Tibial nerve (tissue), 4 donors: ENCODE measurements around the gene CAPN11. TPM values are rescaled to one million over a fixed set of nuclear protein-coding genes. Genes with fewer than 3 reads are reported as not detected.
A peak's percentile ranks its signal among the peaks of the same experiment; 100 is the strongest.

ENCODE experiments used
- DNase-seq, 2 donors: peaks; one replicate each; pipeline ENCODE4 v3.0.0-alpha.2; 2019; ENCODE audit warnings: low spot score in 2 of 2
- H3K27ac ChIP-seq, 4 donors: fragments of 200-600 bp; sonication (generic) in 3 of 4; one replicate each; pipeline ENCODE4 v1.5.1; 2017 to 2019; ENCODE audit warnings: mild to moderate bottlenecking in 1 of 4
- H3K27me3 ChIP-seq, 2 donors: fragments of 200-600 bp; sonication (generic) in 1 of 2; one replicate each; pipeline versions ENCODE4 v1.5.1 to v1.6.0; 2017 to 2019
- H3K36me3 ChIP-seq, 3 donors: fragments of 200-600 bp; sonication (generic); one replicate each; pipeline ENCODE4 v1.5.1; 2018 to 2019
- H3K4me1 ChIP-seq, 4 donors: fragments of 200-600 bp; sonication (generic) in 3 of 4; one replicate each; pipeline ENCODE4 v1.5.1; 2017 to 2019
- H3K4me3 ChIP-seq, 4 donors: fragments of 200-600 bp; sonication (generic) in 3 of 4; one replicate each; pipeline ENCODE4 v1.5.1; 2017 to 2019; ENCODE audit warnings: mild to moderate bottlenecking in 1 of 4, moderate library complexity in 1 of 4
- H3K9me3 ChIP-seq, 4 donors: fragments of 200-600 bp; sonication (generic) in 3 of 4; one replicate each; pipeline ENCODE4 v1.5.1; 2017 to 2019
- CTCF ChIP-seq, 5 experiments: fragments of 200-600 bp in 3 of 5; fragments of 450-650 bp in 2 of 5; sonication (generic) in 3 of 5; IDR thresholded peaks; one replicate each; pipeline ENCODE4 v1.5.1; 2016 to 2019; ENCODE audit warnings: antibody characterized with exemption in 5 of 5, mild to moderate bottlenecking in 3 of 5, moderate library complexity in 2 of 5
- EP300 ChIP-seq, 2 donors: sonication (generic); formaldehyde crosslinking; IDR thresholded peaks; one replicate each; pipeline ENCODE4 v1.6.1; 2017; ENCODE audit warnings: antibody characterized with exemption in 2 of 2, mild to moderate bottlenecking in 1 of 2
- POLR2A ChIP-seq, 2 donors: fragments of 450-650 bp; IDR thresholded peaks; one replicate each; pipeline ENCODE4 v1.6.1; 2017; ENCODE audit warnings: antibody characterized with exemption in 2 of 2, mild to moderate bottlenecking in 2 of 2, moderate library complexity in 2 of 2
- WGBS, 2 donors: methylation state at CpG; one replicate each; pipeline ENCODE4 v1.1.5; 2018; 5-methylcytosine and 5-hydroxymethylcytosine counted together
- total RNA-seq, 4 donors: library from RNA; depleted of rRNA; stranded (reverse); fragments of >200 nt; gene quantifications; one replicate each; pipeline ENCODE4 v1.1.0, GENCODE V29; 2016

CAPN11 gene
- total RNA-seq, 4 donors from 2014 or later = 0.21 to 6.5 (median 4.2) TPM

- no peak overlapping the region for H3K4me3 ChIP-seq
- TF ChIP-seq EP300 (IDR thresholded peaks at IDR 0.05) (no peak), CTCF (IDR thresholded peaks at IDR 0.05) (no peak), POLR2A (IDR thresholded peaks at IDR 0.05) (no peak)
- 91 to 97% methylated on average over 2 of the region's 2 CpGs for WGBS, 2 donors
- H3K27ac ChIP-seq = peak overlapping the region in 2 of 4 donors; percentile 49 to 76
- H3K4me1 ChIP-seq = peaks cover 3 to 75% (median 34%) of the 10 kb centered on the region in 4 donors
- no peaks in the 10 kb centered on the region for H3K9me3 ChIP-seq
- DNase-seq = no peak
- no peaks in the 10 kb centered on the region for H3K36me3 ChIP-seq
- no peaks in the 10 kb centered on the region for H3K27me3 ChIP-seq
Measured at GRCh38 chr6:44123544-44123943, 35.1 kb upstream of the CAPN11 start.

DNA sequence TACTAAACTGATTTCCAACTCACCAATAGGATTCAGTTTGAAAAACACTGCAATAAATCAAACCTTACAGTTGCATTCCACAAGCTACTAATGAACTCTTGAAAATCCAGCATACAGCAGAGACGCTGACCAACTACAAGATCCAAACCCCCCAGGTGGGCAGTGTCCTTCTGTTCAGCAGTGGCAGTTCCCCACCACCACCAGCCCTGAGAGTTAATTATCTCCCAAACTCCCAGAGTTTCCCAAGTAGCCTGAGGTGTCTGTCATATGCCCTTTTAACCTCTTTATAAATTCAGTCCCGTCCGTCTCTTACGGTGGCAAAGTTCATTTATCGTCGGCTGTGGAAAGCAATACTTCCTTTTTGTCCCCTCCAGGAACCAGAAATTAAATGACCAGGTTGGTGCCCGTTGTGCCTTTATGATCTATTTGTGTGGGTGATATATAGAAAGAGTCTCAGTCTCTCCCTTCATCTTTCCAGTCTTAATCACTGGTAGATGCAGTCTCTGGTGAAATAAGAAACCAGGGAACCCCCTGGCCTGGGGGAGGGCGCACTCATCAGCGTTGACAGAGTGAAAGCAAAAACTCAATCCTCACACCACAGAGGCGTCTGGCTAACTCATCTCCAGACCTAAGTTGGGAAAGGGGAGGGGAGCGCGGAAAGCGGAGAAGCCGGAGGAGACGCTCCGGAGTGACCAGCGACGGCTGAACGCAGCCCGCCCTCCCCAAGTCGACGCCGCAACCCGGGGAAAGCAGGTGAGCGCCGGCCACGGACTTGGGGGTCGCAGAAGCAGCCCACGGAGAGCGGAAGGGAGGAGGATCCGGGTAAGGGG is 32.1 kb upstream of the CAPN11 start:
- no peaks in the 10 kb centered on the region for H3K9me3 ChIP-seq

GRCh38 chr6:44127186-44128019 is 31.2 kb upstream of the CAPN11 start, which contains the start of the genes MRPL14 and TMEM63B:
TSS of gene MRPL14 (minus strand) at chr6:44127452. CDS start at chr6:44116611, 10,841 bp downstream.
TSS of gene TMEM63B (plus strand) at chr6:44127554. CDS start at chr6:44134585, 7,031 bp downstream.
- DNase-seq = peak; percentile 66 to 76
- peak in 1 of 2 donors; percentile 89 for TF ChIP-seq EP300 (IDR thresholded peaks at IDR 0.05)
- TF ChIP-seq POLR2A (IDR thresholded peaks at IDR 0.05) = peak; percentile 81 to 82
- TF ChIP-seq CTCF (IDR thresholded peaks at IDR 0.05) = no peak
- Histone ChIP-seq H3K4me1 (peaks cover 5 to 54% (median 35%) of the 10 kb centered on the region in 4 donors), H3K4me3 (peak within 1 kb of the TSS; percentile 76 to 97 (median 91)), H3K36me3 (no peaks in the 10 kb centered on the region), H3K27me3 (no peaks in the 10 kb centered on the region), H3K9me3 (no peaks in the 10 kb centered on the region), H3K27ac (peak within 1 kb of the TSS; percentile 72 to 97 (median 92))
- WGBS, 2 donors = 0 to 1% methylated on average over 32 to 35 of the region's 80 CpGs

More for the DNA sequence above, 32.1 kb upstream of the CAPN11 start:
- Histone ChIP-seq H3K36me3 (no peaks in the 10 kb centered on the region), H3K27ac (peak overlapping the region; percentile 70 to 97 (median 92)), H3K27me3 (no peaks in the 10 kb centered on the region), H3K4me3 (peak overlapping the region; percentile 66 to 97 (median 83)), H3K4me1 (peaks cover 5 to 58% (median 39%) of the 10 kb centered on the region in 4 donors)
- peak in 1 of 2 donors; percentile 25 for DNase-seq
- WGBS, 2 donors = 1 to 2% methylated on average over 30 of the region's 31 CpGs
- TF ChIP-seq EP300 (IDR thresholded peaks at IDR 0.05) (no peak), POLR2A (IDR thresholded peaks at IDR 0.05) (no peak), CTCF (IDR thresholded peaks at IDR 0.05) (no peak)

DNA sequence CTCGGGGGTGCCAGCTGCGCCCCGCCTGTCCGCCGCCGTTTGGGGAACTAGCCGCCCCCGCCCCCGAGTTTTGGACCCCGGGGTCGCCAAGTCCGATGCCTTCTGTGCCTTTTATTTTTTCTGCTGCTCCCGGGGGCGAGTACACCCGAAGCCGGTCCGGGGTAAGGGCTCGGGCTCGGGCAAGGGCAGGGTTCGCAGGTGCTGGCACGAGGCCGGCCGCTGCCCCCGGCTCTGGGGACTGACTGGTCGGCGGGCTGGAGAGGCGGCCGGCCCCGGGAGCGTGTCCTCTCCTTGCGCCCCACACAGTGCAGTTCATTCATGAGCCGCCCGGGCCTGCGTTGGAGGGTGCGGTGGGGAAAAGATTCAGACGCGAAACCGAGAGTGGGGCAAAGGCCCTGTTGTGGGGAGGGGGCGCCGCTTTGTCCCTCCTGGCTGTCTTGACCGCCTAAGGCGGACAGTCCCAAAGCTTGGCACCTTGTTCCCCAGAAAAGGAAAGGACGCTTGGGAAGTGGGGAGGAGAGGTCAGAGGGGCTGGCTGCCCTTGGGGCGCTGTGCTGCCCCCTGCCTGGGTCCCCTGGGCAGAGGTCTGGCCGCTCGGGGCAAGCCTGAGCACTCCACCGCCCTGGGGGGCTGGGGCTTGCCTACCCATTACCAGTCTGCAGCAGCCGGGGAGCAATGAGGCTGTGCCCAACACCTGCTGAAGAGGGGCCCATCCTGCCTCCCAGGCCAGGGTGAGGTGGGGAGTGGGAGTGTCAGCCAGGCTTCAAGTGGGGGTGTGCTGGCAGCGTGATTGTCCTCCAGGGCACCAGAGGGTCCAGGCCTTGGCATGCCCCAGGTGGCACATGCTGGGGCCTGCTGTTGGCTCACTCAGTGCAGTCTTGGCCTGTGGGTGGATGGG is 30.4 kb upstream of the CAPN11 start:
- H3K27ac ChIP-seq = peak overlapping the region; percentile 72 to 97 (median 90)
- TF ChIP-seq EP300 (IDR thresholded peaks at IDR 0.05) (no peak), CTCF (IDR thresholded peaks at IDR 0.05) (peak in 3 of 5 experiments; percentile 22 to 55 (median 45)), POLR2A (IDR thresholded peaks at IDR 0.05) (no peak)

More for the DNA sequence above, 30.4 kb upstream of the CAPN11 start:
- Histone ChIP-seq H3K36me3 (no peaks in the 10 kb centered on the region), H3K27me3 (no peaks in the 10 kb centered on the region), H3K4me1 (peaks cover 5 to 54% (median 30%) of the 10 kb centered on the region in 4 donors), H3K9me3 (no peaks in the 10 kb centered on the region), H3K4me3 (peak overlapping the region; percentile 76 to 97 (median 91))
- 7 to 12% methylated on average over 18 to 25 of the region's 49 CpGs for WGBS, 2 donors
- peak in 1 of 2 donors; percentile 19 for DNase-seq
